C4-2B (cell line): ENCODE results near the gene TGM2.

Experiments
- H3K27ac ChIP-seq: fragments of 450-650 bp; 2 replicates; pipeline ENCODE4 v1.5.1; 2017
- ZFX ChIP-seq: fragments of 450-650 bp; IDR thresholded peaks from 2 replicates; pipeline ENCODE4 v1.6.1; 2017
- TF ChIP-seq, protein P1 (sequence below): fragments of 450-650 bp; conservative IDR thresholded peaks from 2 replicates; pipeline ENCODE4 v1.5.1; 2017; ENCODE audit warnings: mild to moderate bottlenecking

Gene TGM2

DNA sequence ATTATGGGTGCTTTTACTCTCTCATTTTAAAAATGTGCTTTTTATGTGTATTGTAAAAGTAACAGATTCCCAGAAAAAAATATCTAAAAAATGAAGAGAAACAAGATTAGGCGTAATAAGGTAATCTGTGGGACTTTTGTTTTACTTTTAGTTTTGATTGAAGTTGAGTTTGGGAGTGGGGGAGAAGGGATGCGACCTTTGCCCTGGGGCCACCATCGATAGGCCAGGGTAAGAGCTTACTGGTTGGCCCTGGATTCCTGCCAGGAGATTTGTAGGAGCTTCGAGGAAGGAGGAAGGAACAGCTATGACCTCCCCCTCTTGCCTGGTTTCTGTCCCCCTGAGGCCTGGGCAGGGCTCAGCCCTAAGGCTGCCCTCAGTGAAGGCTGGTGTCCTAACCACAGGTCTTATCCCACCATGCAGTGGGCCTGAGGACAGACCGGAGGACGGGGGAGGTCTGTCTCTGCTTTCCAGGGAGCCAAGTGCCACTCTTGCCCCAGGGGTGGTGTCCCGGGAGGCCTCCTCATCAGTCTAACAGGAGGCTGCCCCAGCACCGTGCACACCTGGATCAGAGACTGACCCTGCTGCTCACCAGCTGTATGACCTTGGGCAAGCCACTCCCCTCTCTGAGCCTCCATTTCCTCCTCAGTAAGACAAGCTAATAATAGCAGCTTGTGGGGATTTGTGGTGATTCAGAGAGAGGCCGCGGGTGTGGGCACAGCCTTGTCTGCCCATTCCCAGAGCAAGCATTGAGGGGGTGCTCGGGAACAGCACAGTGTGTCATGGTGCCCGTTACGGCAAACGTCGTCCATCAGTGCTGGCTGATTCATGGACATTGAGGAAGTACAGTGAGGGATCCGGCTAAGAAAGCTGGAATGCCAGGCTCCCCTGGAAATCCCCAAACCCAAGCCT lies 21.2 kb downstream of the TGM2 start:
- TF ChIP-seq, protein P1, sequence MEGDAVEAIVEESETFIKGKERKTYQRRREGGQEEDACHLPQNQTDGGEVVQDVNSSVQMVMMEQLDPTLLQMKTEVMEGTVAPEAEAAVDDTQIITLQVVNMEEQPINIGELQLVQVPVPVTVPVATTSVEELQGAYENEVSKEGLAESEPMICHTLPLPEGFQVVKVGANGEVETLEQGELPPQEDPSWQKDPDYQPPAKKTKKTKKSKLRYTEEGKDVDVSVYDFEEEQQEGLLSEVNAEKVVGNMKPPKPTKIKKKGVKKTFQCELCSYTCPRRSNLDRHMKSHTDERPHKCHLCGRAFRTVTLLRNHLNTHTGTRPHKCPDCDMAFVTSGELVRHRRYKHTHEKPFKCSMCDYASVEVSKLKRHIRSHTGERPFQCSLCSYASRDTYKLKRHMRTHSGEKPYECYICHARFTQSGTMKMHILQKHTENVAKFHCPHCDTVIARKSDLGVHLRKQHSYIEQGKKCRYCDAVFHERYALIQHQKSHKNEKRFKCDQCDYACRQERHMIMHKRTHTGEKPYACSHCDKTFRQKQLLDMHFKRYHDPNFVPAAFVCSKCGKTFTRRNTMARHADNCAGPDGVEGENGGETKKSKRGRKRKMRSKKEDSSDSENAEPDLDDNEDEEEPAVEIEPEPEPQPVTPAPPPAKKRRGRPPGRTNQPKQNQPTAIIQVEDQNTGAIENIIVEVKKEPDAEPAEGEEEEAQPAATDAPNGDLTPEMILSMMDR, result no peak
- no peak for TF ChIP-seq ZFX
- no peak overlapping the region for H3K27ac ChIP-seq

DNA sequence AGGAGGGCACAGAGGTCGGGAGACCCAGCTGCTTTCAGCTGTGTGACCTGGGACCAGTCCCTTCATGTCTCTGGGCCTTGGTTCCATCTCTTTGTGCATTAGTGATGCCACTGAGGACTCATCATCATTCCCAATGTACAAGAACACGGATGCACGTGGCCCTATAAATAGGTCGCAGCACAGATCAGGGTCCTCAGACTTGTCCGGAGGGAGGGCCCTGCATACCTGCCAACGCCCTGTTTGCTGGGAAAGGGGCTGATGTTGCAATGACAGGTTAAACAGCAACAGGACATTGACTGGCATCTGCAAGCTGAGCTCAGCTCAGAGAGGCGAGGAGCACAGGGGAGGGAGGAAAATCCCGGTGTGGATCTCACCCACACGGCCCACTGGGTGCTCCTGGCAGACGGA lies 21.8 kb downstream of the TGM2 start:
- H3K27ac ChIP-seq, result no peak overlapping the region
- TF ChIP-seq, protein P1, result no peak
- TF ChIP-seq ZFX, result no peak

DNA sequence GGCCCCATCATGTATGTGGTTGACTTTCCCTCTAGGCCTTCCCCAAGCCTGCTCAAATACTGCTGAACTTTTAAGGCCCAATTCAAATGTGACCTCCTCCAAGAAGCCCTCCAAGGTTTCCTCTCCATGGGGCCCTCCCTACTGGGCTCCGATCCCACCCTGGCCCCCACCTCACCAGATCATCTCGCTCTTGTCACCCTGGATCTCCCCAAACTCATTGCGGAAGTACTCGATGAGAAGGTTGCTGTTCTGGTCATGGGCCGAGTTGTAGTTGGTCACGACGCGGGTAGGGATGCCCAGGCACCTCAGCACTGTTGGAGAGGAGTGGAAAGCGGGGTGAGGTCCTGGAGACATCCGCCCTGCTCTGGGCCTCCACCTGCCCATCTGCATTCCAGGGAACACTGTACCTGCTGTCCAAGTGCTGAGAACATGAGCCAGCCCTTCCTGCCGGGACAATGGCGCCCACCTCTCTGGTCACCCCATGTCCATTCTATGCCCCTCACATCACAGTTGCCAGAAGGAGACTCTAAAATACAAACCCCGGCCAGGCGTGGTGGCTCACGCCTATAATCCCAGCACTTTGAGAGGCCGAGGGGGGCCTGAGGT lies 23.1 kb downstream of the TGM2 start:
- H3K27ac ChIP-seq, result no peak overlapping the region
- TF ChIP-seq, protein P1, result no peak
- TF ChIP-seq ZFX, result no peak

DNA sequence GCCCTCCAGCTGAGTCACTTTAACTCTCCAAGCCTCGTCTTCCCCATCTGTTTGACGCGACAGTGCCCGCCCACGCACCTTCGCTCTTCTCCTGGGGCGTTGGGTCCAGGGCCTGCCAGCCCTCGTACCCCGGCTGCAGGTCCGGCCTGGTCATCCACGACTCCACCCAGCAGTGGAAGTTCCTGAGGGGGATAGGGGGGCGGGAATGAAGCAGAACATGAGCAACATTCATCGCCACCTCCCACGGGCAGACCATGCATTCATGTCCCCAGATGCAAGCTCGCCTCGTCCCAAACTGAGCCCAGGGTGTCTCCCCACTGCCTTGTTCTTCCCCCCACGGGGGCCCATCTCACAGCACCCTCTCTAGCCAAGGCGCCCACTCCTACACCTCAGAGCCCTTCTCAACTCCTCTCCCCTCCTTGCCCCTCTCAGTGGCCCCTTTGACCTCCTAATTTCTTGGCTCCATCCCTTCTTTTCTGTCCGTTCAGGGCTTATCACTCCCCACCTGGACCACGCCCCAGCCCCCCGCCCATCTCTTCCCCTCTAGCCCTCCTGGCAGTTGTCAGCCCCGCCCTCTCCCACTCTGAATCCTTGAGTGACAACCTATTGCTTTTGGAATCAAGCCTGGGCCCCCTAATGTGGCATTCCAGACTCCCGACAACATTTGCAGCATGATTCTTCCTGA lies 23.7 kb downstream of the TGM2 start:
- TF ChIP-seq, protein P1, result no peak
- no peak for TF ChIP-seq ZFX
- no peak overlapping the region for H3K27ac ChIP-seq

DNA sequence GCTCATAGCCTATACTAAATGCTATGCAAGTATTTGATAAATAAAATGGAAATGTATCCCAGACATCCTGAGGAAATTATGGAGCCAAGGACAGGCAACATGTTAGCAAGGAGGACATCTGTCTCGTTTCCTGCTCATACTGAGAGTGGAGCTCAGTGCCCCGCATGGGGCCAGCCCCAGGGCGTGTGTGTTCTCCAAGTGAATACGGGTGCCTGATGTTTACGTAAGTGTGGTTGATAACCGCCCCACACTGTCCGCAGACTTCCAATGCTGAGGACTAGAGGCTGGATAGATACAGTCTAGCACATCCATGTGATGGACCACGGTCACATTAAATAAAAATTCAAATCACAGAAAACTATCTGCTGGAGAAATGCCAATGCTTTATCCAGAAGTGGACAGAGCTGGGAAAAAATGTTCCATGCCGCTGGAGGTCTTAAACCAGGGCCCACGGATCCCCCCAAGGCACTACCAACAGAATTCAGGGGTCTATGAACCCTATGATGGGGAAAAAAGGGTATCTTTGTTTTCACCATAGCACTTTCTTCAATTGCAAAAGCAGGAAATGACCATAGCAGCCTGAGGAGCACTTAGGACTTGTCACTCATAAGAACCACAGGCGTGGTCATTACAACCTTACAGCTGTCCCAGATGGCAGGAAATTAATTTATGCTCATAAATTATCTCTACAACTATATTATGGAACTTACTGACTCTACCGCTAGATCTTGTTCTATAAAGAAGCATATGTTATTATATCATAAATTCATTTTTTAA lies 24.9 kb downstream of the TGM2 start:
- no peak for TF ChIP-seq ZFX
- TF ChIP-seq, protein P1, result no peak
- H3K27ac ChIP-seq, result no peak overlapping the region

DNA sequence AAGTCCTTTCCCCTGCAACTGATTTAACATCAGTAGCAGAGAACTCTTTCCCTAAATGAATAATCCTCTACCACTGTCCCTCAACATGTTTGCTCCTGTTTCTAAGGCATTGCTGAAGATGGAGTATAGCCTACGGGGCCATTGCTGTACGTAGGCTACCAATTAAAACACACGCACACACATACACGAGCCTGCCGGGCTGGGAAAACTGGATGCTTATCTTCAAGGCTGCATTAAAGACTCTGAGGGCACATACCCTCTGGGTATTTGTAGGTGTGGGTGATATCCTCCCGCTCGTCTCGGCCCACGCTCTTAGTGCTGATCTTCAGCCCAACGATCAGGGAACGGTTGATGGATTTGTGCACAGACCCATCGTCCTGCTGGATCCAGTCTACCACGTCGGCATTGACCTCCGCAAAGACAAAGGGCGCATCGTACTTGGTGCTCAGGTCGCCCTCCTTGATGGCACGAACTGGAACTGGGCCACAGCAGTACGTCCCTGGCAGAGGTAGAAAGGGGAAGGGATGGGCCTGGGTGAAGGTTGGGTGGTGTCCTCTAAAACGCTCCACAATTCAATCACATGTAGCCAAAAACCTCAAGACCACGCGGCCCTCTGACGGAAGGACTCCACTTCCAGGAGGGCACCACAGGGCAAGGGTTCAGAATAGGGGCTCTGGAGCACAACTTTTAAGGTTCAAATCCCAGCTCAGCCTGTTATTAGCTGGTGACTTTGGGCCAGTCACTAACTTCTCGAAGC lies 25.7 kb downstream of the TGM2 start:
- TF ChIP-seq ZFX, result no peak
- TF ChIP-seq, protein P1, result no peak
- H3K27ac ChIP-seq, result no peak overlapping the region
